Mesenteric fat pad (tissue), 1 donor: ENCODE data around the gene OIT3. TPM values are rescaled to one million over a fixed set of nuclear protein-coding genes. Genes with fewer than 3 reads are reported as not detected.

Experiments used
- DNase-seq: peaks from one replicate; pipeline ENCODE4 v3.0.0-alpha.2; 2020; ENCODE audit warnings: low spot score
- total RNA-seq: library from RNA; stranded (reverse); fragmentation: NEBNext Ultra II Directional; extraction: Animal tissue kit (Norgen Biotek cat#: 25700); gene quantifications from one replicate; pipeline ENCODE4 v1.2.1, GENCODE V29; 2021
- donor health status: DM: yes; HTN: yes; CAD: no.

OIT3 gene
- total RNA-seq, 1 donor from 2014 or later, result not detected

DNA sequence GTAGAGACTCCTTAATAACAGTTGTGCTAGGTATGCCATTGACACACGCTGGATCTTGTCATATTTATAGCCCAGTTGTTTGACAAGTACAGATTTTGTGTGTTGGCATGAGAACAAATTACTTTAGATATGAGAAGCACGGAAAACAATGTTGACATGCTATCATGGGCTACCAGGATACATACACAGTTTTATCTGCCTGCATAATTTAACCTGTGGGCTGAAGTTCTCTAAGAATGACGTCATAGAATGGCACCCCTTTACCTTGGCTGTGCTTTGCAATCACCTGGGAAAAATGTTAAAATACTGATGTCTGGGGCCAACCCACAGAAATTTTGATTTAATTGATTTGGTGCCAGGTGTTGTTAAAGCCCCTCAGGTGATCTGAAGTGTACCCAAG, 58.2 kb downstream of the OIT3 start:
- DNase-seq, result no peak

DNA sequence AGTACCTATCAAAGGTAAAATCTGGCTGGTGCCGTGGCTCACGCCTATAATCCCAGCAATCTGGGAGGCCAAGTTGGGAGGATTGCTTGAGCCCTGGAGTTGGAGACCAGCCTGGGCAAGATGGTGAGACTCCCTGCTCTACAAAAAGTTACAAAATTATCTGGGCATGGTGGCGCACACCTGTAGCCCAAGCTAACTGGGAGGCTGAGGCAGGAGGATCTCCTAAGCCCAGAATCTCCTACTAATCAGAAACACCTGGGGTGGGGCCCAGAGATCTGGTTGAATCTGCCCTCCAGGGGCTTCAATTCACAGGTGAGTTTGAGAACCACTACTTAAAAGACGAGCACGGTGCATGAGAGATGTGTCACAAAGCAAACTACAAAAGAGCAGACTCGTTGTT, 58.6 kb downstream of the OIT3 start:
- DNase-seq, result no peak

DNA sequence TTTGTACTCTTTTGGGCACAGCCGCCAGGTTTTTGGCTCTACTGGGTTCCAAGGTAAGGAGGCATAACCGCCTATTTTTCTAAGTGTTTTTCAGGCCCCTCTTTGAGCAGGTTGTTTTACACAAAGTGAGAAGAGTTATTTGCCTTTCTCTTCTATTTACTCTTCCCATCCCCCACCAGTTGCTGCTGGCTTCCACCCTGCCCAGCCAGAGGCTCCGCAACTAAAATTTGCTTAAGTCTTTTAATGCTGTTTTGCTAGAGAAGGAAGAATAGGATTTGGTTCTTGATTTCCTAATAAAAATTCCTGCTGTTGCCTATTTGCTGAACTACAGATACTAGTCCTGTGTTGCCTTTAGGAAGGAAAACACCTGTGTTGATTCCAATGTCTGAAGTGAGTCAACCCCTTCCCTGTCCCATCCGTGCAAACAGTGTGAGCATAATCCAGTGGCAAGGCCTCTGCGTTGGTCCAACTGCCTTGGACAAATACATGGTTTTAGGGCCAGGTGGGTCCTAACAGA, 59.2 kb downstream of the OIT3 start:
- no peak for DNase-seq

DNA sequence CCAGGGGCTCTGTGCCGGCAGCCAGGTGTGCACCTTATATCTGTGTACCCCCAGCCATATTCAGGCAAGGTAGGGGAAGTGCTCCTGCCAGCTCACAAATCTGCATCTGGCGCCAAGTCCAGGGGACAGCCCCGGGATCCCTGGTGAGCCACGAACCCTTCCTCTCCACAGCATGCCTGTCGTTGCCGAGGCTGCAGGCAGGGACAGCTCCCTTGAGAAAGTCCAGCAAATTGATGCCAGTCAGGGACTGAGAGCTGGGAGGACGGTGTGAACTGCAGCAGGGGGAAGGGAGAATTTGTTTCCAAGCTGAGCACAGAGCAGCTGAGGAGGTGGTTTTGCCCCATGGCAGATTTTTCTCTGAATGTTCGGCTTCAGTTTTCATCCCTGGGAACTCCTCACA, 60.1 kb downstream of the OIT3 start:
- no peak for DNase-seq

DNA sequence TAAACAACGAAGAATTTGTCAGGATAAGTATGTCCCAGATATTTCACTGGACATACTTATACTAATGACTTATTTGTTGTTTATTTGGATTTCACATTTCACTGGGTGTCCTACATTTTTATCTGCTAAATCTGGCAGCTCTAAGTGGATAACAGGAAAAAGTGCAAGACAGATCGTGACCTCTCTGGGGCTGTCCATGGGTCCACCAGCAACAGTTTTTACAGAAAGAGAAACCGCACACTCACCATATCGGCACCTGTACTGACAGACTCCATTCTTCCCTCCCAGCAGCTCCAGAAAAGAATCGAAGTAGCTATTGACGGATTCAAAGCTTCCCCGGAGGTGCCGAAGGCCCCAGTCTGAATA, 60.7 kb downstream of the OIT3 start:
- DNase-seq, result no peak

DNA sequence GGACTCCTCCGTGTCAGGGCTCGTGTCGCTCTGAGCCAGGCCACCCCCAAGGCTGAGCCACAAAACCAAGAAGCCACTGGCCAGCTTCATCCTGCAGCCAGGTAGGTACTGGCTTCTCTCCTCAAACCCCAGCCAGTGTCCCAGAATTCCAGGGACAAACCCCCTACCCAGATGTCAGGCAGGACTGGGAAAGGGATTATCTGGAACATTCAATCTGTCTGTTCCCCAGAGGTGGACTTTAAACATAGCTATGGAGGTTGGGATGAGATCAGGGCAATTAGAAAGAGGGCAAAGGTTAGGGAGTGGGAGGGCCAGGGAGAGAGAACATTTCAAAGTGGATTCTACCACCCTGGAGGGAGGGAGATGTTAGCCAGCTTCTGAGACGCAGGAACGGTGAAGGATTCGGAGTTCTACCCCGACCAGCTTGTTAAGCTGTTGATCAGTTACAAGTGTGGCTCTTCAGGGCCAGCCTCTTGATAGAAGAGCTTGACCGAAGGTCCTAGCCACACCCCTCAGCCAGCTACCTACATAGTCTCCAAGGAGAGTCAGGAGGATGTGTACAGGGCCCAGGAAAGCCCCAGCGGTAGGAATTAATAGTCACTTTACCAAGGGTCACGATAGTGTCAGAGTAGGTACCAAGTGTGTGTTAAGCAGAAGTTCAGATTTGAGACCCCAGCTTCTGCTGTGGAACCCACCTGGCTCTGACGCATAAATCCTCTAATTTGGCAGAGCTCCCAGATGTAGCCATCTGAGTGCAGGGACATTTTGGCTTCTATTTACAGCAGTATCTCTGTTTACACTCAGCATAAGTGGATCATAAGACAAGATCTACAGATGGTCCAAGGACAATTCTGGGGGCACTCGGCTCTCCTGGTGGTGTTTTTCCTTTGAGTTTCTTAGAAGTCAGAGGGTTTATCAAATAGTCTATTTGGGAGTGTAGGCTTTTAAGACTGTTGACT, 61.3 kb downstream of the OIT3 start, which contains the start of gene PLA2G12B:
TSS of gene PLA2G12B (minus strand) at position 211 of the 959 bp plus-strand sequence. CDS start at position 90, 121 bp downstream.
- no peak for DNase-seq

DNA sequence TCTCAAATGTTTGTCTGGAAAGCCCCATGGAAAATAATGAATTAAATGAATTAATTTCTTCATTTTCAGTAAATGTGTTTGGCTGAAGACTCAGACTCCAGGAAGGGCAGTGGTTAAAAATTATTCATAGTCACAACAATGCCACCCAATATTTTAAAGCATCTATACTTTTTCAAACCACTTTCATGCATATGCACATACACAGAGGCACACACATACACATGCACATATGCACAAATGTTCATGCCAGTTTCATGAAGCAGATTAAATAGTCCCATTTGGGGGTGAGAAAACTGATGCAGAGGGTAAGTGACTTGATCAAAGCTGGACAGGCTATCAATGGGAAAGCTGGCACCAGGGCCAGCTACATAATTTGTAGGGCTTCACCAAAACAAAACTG, 62.5 kb downstream of the OIT3 start:
- DNase-seq, result no peak

DNA sequence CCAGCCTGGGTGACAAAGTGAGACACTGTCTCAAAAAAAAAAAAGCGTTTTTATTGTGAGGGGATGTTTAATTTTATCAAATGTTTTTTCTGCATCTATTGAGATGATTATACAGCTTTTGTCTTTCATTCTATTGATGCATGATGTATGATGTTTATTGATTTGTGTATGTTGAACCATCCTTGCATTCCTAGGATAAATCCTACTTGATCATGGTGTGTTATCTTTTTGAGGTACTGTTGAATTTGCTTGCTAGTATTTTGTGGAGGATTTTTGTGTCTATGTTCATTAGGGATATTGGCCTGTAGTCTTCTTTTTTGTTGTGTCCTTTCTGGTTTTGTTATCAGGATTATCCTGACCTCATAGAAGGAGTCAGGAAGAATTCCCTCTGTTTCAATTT, 83.3 kb downstream of the OIT3 start:
- no peak for DNase-seq

DNA sequence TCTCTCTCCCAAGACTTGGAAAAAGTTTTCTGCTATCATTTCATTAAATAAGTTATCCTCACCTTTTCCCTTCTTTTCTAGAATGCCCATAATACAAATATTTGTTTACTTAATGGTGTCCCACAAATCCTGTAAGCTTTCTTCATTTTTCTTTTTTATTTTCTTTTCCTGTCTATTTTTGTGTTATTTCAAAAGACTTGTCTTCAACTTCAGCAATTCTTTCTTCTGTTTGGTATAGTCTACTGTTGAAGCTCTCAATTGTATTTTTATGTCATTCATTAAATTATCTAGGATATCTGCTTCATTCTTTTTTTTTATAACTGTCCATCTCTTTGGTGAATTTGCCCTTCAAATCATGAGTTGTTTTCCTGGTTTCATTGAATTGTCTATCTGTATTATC, 86.2 kb downstream of the OIT3 start:
- DNase-seq, result no peak

DNA sequence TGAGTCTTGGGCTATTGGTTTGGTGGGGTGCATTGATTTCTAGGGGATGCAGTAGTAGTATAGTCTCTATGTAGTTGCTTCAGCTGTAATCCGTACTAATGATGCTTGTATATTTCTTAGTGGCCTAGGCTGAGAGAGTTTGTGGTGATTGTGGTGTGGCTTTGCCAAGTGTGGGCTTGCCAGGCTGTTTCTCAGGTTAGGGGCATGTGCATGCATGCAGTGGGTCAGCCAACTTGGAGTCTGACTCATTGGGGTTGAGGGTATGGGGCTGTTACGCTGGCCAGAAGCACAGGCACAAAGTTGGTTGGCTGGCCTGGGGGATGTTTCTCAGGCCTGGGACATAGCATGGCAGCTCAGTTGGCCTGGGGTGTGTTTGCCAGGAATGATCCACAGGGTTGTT, 86.8 kb downstream of the OIT3 start:
- DNase-seq, result no peak

DNA sequence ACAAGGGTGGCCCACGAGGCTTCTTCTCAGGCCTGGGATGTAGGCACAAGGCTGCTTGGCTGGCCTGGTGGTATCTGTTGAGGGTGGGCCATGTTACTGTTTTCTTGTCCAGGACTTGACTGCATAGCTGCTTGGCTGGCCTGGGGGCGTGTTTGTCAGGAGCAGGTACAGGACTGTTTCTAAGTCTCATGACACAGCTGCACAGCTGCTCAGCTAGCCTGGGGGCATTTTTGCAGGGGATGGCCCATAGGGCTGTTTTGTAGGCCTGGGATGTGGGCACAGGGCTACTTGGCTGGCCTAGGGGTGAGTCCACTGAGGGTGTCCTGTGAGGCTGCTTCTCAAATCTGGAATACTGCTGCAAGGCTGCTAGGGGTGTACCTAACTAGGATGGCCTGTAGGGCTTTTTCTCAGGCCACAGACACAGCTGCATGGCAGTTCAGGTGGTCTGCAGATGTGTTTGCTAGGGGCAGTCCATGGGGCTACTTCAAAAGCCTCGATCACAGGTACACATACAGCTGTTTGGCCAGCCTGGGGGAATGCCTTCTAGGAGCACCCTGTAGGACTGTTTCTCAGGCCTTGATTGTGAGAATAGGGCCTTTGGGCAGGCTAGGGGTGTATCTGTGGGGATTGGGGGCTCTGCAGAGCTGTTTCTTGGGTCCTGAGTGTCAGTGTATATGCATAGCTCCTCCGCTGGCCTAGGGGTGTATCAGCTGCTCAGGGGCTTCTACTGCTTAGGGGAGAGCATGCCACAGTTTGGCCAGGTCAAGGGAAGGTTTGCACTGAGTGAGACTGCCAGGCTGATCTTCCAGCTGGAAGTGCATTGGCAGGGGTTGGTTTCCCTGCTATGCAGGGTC, 87.7 kb downstream of the OIT3 start:
- DNase-seq, result no peak

DNA sequence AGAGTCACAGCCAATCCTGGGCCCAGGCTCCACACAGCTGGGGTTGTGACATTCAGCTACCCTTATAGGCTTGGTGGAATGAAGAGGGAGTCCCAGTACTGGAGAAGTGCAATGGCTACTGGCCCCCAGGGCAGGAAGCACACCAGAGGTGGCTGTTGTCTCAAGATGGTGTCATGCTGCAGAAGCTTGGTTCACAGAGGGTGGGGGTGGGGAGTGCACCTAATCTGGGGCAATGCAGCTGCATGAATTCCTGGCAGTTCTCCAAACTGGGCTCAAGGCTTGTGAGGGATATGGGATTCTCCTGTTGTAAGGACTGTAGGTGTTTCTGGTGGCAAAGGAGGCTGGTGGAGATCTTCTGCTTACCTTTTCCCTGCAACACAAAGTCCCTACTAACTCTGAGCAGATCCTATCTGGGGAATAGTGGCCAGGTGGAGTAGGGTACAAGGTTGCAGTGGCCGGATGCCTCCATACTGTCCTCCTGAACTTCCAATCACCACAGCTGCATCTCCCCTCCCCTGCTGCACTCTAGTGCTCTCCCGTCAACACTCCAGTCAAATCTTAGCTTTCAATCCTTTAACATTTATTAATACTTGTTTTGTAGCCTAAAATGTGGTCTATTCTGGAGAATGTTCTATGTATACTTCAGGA, 88.5 kb downstream of the OIT3 start:
- DNase-seq, result no peak

Other genes with a start within 250 kb of the OIT3 start
- gene MCU, start 201.6 kb upstream of the OIT3 start, total RNA-seq, result 15.4 TPM
- gene PLA2G12B, start 61.1 kb downstream of the OIT3 start, total RNA-seq, result not detected
- gene P4HA1, start 203.1 kb downstream of the OIT3 start, total RNA-seq, result 28.3 TPM
- gene NUDT13, start 216.7 kb downstream of the OIT3 start, total RNA-seq, result 1.7 TPM